ENCODE measurements around the gene BZW2.

- TF ChIP-seq CTCF (IDR thresholded peaks at IDR 0.05; ENCODE audit: poor library complexity) (no peak), EZH2 (IDR thresholded peaks at IDR 0.05; ENCODE audit: borderline replicate concordance) (no peak)
Observed at GRCh38 chr7:16599860-16600259, 46.1 kb upstream of the BZW2 start.

Data from hepatocyte (in vitro differentiated cells).